Urothelium cell line (cell line): Measurements from ENCODE around the gene ONECUT2.

Source experiments
- DNase-seq: peaks from one replicate; pipeline ENCODE4 v3.0.0; 2011; ENCODE audit warnings: low spot score, mixed read lengths
- FAIRE-seq: peaks from 2 replicates; lab custom pipeline; 2011; peaks lifted over from hg19 to GRCh38; lab: Jason Lieb, UNC

ONECUT2 gene

DNA sequence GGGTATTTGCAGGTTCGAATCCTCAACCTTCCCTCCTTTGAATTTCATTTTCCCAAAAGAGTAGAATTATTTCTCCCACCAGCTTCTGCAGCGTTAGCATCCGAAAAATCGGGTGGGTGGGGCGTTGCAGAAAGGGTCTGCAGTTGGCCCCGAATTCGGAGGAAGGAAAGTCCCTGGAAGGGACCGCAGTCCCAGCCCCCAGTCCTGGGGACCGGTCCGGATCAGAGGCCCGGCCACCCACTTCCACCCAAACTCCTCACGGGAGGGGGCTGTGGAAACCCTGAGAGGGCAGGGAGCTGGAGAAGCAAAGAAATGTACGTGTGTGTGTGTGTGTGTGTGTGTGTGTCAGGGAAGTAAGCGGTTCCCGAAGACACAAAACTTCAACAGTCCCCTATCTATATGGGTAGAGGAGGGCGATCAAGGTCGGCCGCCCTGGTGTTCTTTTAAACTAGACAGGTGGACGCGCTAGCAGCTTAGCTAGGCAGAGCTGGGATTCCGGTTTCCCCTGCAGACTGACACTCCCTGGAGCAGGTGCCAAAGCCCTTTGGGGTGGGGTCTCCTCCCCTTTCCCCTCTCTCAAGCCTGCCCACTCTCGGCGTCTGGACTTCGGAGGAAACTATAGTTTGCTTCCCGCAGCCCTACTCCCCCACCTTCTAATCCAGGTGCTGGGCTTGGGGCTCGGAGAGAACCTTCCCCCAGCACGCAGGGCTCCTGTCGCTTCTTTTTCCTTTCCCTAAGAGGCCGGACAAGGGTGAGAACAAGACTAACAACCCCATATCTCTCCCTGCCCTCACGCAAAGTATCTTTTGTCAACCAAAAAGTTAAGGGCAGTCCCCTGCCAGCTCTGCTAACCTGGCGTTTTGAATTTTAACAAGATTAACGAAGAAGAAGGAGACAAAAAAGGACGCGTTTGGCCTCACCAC lies 4.8 kb upstream of the ONECUT2 start:
- DNase-seq (no peak), FAIRE-seq (no peak)

DNA sequence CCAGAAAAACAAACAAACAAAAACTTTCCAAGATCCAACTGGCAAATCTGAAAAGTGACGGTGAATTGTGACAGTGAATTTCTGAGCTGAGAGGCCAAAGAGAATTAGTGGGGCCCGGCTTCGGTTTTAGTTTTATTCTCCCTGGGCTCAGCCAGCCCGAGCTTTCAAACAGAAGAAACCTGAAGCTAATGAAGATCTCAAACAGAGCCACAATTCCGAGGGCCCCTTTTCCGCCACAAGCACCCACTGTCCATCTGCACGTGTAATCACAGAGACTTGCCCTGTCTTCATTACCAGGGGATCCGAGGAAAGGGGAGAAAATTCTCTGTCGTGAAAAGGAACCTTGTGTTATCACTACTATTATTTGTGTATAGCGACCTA lies 4.2 kb upstream of the ONECUT2 start:
- DNase-seq: no peak
- FAIRE-seq: no peak

DNA sequence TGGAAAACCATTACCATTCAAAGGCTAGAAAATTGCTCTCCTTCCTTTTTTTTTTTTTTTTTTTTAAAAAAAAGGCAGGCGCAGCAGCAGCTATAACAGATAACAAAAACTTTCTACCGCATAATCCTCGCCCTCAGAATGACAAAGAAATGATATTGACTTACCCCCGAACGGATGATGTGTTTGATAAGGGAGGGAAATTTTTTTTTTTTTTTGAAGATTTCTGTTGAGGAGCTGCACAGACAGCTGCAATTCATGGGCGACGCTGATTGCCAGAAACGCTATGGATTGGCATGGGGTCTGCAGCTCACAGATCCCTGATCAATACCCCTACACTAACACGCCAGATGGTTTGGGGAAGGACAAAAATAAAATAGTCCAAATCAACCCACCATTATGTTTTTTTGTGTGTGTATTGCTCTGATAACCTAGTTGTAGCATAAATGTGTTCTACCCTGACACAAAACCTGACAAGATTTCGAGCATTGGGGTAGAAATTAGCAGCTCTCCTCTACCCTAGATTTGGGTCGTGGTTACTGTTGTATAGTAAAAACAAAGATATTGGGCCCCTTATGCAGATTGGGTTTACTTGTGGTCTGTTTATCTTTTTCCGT lies 3.6 kb upstream of the ONECUT2 start:
- DNase-seq (no peak), FAIRE-seq (no peak)

GRCh38 chr18:57432140-57432539 lies 3.0 kb upstream of the ONECUT2 start:
- no peak for FAIRE-seq

GRCh38 chr18:57432751-57433400 lies 2.3 kb upstream of the ONECUT2 start:
- DNase-seq: no peak
- FAIRE-seq: no peak

More at GRCh38 chr18:57432140-57432539, 3.0 kb upstream of the ONECUT2 start:
- DNase-seq: no peak

DNA sequence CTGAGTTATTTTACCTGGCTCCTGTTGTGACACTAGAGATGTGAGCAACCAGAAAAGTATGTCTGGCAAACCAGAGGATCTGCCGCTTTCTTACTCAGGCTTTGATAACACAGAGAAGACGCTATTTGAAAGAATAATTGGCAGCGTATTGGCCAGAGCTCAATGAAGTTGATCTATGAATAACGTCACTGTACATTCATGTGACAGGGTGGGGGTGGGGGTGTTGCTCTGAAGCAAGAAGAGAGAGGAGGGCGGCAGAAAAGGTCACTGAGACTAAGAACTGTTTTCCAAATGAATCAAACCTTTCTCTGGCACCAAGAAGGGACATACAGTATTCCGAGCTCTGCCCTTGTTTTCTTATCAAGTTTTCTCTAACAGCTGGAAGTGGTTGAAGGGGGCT lies 1.7 kb upstream of the ONECUT2 start:
- FAIRE-seq: no peak
- no peak for DNase-seq

DNA sequence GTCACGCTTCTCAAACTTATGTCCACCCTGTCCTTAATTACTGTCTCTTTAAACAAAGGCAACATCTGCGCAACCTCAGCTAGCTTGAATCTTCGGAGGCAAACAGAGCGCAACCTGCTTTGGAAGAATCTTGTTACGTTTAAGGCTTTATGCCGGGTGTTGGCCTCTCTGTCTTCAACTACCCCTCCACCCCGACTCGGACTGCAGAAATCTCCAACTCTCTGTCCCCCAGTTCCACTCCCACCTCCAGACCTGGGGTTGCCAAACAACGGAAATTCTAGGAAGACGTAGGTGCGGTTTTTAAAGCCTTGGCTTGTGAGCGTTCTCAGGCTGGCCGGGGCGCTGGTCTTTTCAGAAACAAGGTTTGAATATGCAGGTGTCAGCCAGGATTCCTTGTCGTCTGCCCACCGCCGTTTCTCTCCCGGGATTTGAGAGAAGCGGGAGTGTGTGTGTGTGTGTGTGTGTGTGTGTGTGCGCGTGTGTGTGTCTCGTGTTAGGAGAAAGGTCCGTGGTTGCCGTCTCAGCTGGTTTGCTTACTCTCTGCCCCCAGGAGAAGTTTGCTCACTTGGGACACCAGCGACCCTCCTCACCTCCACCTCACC lies 1.1 kb upstream of the ONECUT2 start:
- DNase-seq: no peak

DNA sequence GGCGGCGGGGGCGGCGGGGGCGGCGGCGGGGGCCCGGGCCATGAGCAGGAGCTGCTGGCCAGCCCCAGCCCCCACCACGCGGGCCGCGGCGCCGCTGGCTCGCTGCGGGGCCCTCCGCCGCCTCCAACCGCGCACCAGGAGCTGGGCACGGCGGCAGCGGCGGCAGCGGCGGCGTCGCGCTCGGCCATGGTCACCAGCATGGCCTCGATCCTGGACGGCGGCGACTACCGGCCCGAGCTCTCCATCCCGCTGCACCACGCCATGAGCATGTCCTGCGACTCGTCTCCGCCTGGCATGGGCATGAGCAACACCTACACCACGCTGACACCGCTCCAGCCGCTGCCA lies 644 bp downstream of the ONECUT2 start:
- DNase-seq (no peak), FAIRE-seq (no peak)

More for the DNA sequence above, 1.1 kb upstream of the ONECUT2 start:
- FAIRE-seq: no peak

DNA sequence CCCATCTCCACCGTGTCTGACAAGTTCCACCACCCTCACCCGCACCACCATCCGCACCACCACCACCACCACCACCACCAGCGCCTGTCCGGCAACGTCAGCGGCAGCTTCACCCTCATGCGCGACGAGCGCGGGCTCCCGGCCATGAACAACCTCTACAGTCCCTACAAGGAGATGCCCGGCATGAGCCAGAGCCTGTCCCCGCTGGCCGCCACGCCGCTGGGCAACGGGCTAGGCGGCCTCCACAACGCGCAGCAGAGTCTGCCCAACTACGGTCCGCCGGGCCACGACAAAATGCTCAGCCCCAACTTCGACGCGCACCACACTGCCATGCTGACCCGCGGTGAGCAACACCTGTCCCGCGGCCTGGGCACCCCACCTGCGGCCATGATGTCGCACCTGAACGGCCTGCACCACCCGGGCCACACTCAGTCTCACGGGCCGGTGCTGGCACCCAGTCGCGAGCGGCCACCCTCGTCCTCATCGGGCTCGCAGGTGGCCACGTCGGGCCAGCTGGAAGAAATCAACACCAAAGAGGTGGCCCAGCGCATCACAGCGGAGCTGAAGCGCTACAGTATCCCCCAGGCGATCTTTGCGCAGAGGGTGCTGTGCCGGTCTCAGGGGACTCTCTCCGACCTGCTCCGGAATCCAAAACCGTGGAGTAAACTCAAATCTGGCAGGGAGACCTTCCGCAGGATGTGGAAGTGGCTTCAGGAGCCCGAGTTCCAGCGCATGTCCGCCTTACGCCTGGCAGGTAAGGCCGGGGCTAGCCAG lies 1.2 kb downstream of the ONECUT2 start:
- no peak for DNase-seq
- no peak for FAIRE-seq

DNA sequence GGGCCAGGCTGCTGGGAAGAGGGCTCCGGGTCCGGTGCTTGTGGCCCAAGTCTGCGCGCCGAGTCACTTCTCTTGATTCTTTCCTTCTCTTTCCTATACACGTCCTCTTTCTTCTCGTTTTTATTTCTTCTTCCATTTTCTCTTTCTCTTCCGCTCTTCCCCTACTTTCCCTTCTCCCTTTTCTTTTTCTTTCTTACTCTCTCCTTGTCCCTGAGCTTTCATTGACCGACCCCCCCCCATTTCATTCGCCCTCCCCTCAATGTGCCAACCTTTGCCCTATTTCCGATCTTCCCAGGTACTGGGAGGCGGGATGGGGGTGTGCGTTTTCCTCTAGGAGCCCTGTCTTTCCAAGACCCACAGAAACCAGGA lies 1.8 kb downstream of the ONECUT2 start:
- DNase-seq (no peak), FAIRE-seq (no peak)

- FAIRE-seq (no peak), DNase-seq (peak; percentile 20)
Observed at GRCh38 chr18:57437402-57437765, 2.2 kb downstream of the ONECUT2 start.

GRCh38 chr18:57437766-57438671 lies 2.8 kb downstream of the ONECUT2 start:
- no peak for FAIRE-seq
- peak; percentile 71 for DNase-seq

- FAIRE-seq: no peak
- peak; percentile 20 for DNase-seq
Observed at GRCh38 chr18:57438743-57439608, 3.8 kb downstream of the ONECUT2 start.

GRCh38 chr18:57439609-57439968 lies 4.4 kb downstream of the ONECUT2 start:
- DNase-seq: no peak
- no peak for FAIRE-seq

GRCh38 chr18:57439985-57440330 lies 4.8 kb downstream of the ONECUT2 start:
- FAIRE-seq (no peak), DNase-seq (no peak)

GRCh38 chr18:57440331-57441070 lies 5.3 kb downstream of the ONECUT2 start:
- no peak for DNase-seq
- no peak for FAIRE-seq

DNA sequence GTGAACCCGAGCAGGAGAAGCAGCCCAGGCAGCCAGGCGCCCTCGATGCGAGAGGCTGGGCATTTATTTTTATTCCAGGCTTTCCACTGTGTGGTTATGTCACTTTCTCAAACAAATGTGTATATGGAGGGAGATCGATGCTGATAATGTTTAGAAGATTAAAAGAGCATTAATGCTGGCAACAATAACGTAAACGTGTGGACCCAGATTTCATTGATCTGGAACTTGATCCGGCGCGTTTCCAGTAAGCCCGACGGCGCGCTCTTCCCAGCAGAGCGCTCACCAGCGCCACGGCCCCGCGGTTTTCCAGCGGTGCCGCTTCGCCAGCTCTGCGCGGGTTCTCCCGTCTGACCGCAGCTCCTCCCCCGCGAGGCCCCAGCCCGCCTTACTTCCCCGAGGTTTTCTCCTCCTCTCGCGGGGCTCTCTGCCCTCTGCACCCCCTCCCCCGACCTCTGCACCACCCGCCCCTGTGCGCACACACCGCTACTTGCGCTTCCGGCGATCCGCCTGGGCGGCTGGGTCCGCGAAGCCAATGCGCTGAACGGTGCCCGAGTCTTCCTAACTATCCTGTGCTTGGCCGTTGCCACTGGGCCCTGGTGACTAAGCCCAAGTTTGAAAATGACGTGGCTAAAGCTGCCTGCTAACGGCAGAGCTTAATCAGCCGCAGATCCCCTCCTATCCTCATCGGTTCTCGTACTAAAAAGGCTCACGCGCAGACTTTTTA lies 6.1 kb downstream of the ONECUT2 start:
- DNase-seq: no peak

GRCh38 chr18:57443247-57443646 lies 8.1 kb downstream of the ONECUT2 start:
- no peak for DNase-seq
- FAIRE-seq: no peak

More for the DNA sequence above, 6.1 kb downstream of the ONECUT2 start:
- no peak for FAIRE-seq
